AG10803 (cell line): ENCODE data around the gene FGF4.

ENCODE experiments used
- DNase-seq: peaks from one replicate; pipeline ENCODE4 v3.0.0; 2010; ENCODE audit warnings: low read depth
- H3K4me3 ChIP-seq: 2 replicates; pipeline ENCODE4 v1.5.1; 2011; ENCODE audit warnings: mild to moderate bottlenecking, low read length, control low read depth
- TF ChIP-seq, protein P1 (sequence below): conservative IDR thresholded peaks from 2 replicates; pipeline ENCODE4 v1.5.1; 2011; ENCODE audit warnings: mild to moderate bottlenecking, low read length, control low read depth, inconsistent platforms

Gene FGF4

DNA sequence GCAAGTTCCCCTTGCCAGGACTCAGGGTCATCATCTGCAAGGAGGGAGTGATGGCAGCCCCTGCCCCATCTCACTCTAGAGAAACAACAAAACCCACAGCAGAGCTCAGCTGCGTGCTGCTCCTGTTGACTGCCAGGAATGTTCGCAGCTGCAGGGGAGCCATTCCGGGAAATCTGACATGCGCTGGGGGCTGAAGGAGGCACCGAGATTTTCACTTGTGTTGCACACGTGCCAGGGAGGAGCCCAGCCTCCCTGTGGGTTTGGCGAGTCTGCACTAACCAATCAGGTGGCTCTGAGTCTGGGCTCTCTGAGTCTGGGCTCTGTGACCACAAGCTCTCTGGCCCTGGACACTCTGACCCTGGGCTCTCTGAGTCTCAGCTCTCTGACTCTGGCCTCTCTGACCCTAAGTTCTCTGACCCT, 33.5 kb upstream of the FGF4 start:
- TF ChIP-seq, protein P1, sequence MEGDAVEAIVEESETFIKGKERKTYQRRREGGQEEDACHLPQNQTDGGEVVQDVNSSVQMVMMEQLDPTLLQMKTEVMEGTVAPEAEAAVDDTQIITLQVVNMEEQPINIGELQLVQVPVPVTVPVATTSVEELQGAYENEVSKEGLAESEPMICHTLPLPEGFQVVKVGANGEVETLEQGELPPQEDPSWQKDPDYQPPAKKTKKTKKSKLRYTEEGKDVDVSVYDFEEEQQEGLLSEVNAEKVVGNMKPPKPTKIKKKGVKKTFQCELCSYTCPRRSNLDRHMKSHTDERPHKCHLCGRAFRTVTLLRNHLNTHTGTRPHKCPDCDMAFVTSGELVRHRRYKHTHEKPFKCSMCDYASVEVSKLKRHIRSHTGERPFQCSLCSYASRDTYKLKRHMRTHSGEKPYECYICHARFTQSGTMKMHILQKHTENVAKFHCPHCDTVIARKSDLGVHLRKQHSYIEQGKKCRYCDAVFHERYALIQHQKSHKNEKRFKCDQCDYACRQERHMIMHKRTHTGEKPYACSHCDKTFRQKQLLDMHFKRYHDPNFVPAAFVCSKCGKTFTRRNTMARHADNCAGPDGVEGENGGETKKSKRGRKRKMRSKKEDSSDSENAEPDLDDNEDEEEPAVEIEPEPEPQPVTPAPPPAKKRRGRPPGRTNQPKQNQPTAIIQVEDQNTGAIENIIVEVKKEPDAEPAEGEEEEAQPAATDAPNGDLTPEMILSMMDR: no peak
- DNase-seq: peak; percentile 23
- H3K4me3 ChIP-seq: no peak overlapping the region

DNA sequence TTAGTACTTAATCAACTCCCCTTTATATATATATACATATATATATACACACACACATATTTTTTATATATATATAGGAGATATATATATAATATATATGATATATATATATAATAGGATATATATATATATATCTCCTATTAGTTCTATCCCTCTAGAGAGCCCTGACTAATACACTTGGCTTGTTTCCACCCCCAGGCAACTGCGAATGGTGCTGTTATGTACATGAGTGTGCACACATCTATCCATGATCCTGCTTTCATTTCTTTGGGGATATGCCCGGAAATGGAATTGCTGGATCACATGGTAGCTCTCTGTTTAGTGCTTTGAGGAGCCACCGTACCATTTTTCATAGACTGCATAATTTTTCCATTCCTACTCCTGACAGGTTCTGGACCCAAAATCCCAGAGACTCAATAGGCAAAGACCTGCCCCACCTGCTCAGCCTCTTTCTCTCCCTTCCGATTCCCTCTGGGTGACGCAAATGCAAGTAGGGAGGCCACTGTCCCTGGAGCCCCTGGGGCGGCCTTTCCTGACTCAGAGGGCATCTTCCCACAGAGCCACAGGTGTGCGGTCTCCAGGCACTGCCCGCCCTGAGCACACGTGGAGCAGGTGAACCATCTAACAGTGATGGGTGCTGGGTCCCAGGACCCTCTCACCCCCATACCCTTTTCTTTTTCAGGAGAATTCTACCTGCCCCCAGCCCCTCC, 32.1 kb upstream of the FGF4 start:
- no peak overlapping the region for H3K4me3 ChIP-seq
- no peak for DNase-seq
- TF ChIP-seq, protein P1: no peak

DNA sequence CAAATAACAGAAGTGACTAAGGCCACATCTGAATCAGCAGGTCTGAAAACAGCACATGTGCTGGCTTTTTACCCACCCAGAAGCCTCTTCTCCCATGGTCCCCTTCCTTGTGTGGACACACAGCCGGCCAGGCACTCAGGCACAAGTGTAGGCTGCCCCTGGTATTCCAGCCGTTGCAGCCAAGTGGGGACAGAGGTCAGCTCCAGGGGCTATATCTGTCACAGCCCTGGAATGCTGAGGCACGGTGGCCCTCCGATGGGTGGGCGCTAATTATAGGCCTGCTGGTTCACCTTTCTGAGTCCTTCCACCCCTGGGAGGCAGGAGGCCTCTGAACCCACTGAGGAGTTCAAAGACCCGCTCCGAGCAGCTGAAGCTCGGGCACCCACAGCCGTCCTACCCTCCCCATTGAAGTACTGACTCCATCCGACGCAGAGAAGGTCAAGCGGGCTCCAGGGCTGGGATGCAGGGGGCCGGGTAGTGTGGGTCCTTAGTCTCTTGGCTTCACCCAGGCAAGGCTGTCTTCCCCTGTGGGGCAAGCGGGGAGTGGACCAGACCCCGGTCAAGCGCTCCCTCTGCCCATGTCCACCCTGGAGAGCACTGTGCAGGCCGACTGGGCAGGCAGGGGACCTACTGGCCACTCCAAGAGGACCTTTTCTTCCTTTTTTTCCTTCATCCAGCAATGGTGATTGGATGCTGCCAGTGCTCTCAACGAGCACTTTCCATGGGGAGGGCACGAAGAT, 29.8 kb upstream of the FGF4 start:
- DNase-seq: no peak
- TF ChIP-seq, protein P1: no peak

DNA sequence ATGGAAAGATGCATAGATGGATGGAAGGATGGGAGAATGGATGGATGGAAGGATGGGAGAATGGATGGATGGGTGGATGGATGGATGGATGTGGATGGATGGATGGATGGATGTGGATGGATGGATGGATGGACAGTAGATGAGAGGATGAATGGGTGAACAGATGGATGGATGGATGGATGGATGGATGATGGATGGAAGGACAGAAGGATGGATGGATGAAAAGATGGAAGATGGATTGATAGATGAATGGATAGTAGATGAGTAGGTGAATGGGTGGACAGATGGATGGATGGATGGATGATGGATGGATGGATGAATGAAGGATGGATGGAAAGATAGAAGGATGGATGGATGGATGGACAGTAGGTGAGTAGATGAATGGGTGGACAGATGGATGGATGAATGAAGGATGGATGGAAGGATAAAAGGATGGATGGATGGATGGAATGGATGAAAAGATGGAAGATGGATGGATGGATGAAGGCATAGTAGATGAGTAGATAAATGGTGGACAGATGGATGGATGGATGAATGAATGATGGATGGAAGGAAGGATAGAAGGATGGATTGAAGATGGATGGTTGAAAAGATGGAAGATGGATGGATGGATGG, 28.6 kb upstream of the FGF4 start:
- H3K4me3 ChIP-seq: no peak overlapping the region
- no peak for DNase-seq
- TF ChIP-seq, protein P1: no peak

More for the DNA sequence above, 29.8 kb upstream of the FGF4 start:
- H3K4me3 ChIP-seq: no peak overlapping the region

DNA sequence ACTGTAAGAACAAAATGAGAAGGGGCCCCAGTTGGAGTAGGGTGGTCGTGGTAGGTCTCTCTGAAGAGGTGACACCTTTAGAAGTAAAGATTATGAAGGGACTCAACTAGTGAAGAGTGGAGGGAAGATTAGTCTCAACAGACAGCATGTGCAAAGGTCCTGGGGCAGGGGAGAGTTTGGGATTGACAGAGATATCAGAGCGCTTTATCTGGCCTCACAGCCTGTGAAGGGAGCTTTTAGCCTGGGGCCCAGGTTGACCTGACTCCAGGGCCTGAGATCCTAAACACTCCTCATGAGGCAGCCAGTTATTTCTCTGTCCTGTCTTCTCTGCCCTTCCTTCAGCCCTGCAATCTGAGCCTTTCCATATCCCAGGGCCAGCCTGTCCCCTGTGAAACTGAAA, 27.9 kb upstream of the FGF4 start:
- TF ChIP-seq, protein P1: no peak
- DNase-seq: no peak
- no peak overlapping the region for H3K4me3 ChIP-seq

DNA sequence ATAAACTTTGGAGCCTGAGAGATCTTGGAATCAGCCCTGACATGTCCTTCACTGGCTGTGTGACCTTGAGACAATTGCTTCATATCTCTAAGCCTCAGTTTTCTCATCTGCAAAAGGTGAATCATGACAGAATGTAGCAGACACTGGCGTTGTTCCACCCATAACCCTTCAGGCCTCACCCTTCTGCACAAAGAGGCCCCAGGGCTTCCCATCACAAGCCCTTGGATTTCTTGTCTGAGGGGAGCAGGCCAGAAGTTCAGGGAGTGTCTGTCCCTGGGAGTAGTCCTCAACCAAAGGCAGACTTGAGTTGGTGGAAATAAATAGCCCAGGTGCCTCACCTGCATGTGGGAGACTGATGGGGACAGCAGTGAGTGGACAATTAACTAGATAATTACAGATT, 27.4 kb upstream of the FGF4 start:
- TF ChIP-seq, protein P1: no peak
- H3K4me3 ChIP-seq: no peak overlapping the region
- no peak for DNase-seq
